Effector memory CD8-positive, alpha-beta T cell (primary cell): ENCODE results near the gene UCMA.

Experiments used
- ATAC-seq: fragments of 150-1000 bp; cut with Tn5 transposase; replicated peaks from 2 replicates; pipeline ENCODE4 v1.10.0; 2021; ENCODE audit warnings: mild to moderate bottlenecking, moderate library complexity
- DNase-seq, 3 experiments: peaks; one replicate each; pipeline ENCODE4 v3.0.0; 2021
- H3K27ac Mint-ChIP-seq, 2 donors: one replicate each; pipeline ENCODE4 v1.8.0; 2022; ENCODE audit warnings: mild to moderate bottlenecking in 2 of 2, mixed read lengths in 2 of 2, moderate library complexity in 2 of 2
- H3K27me3 Mint-ChIP-seq, 2 donors: one replicate each; pipeline ENCODE4 v1.8.0; 2022; ENCODE audit warnings: mixed read lengths in 2 of 2
- H3K36me3 Mint-ChIP-seq: one replicate; pipeline ENCODE4 v1.8.0; 2022; ENCODE audit warnings: mild to moderate bottlenecking, moderate library complexity, mixed read lengths; ENCODE audit not compliant: insufficient read depth
- H3K4me1 Mint-ChIP-seq, 2 donors: one replicate each; pipeline ENCODE4 v1.8.0; 2022; ENCODE audit warnings: low read depth in 2 of 2, mixed read lengths in 2 of 2
- H3K4me3 Mint-ChIP-seq, 2 donors: one replicate each; pipeline ENCODE4 v1.8.0; 2022; ENCODE audit warnings: mild to moderate bottlenecking in 2 of 2, mixed read lengths in 2 of 2, moderate library complexity in 2 of 2
- H3K9me3 Mint-ChIP-seq, 2 donors: one replicate each; pipeline ENCODE4 v1.8.0; 2022; ENCODE audit warnings: mixed read lengths in 2 of 2

Gene UCMA

GRCh38 chr10:13191362-13191761, 42.8 kb downstream of the UCMA start:
- Mint-ChIP-seq H3K27ac (no peak overlapping the region), H3K27me3 (no peaks in the 10 kb centered on the region), H3K4me1 (no peaks in the 10 kb centered on the region), H3K36me3 (no peaks in the 10 kb centered on the region), H3K4me3 (no peak overlapping the region), H3K9me3 (no peaks in the 10 kb centered on the region)
- DNase-seq = no peak
- no peak for ATAC-seq

GRCh38 chr10:13190816-13191215, 43.4 kb downstream of the UCMA start:
- Mint-ChIP-seq H3K27me3 (no peaks in the 10 kb centered on the region), H3K9me3 (no peaks in the 10 kb centered on the region), H3K4me3 (no peak overlapping the region), H3K4me1 (no peaks in the 10 kb centered on the region), H3K27ac (no peak overlapping the region), H3K36me3 (no peaks in the 10 kb centered on the region)
- ATAC-seq (no peak), DNase-seq (no peak)

DNA sequence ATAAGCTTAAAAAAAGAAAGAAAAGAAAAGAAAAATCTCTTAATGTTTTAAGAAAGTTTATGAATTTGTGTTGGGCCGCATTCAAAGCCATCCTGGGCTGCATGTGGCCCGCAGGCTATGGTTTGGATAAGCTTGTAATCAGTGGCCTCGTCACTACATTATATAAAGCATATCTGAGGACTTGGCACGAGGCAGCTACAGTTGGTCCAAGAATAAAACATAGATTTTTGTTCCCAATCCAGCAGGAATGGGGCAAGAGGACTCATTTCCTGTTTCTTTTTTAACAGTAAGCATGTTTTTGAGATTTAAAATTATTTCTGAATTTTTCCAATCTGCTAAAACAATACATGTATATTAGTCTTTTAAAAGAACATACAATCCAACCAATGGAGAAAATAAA, 44.2 kb downstream of the UCMA start:
- Mint-ChIP-seq H3K4me1 (no peaks in the 10 kb centered on the region), H3K4me3 (no peak overlapping the region), H3K27ac (no peak overlapping the region), H3K9me3 (no peaks in the 10 kb centered on the region), H3K27me3 (no peaks in the 10 kb centered on the region), H3K36me3 (no peaks in the 10 kb centered on the region)
- ATAC-seq (no peak), DNase-seq (no peak)

DNA sequence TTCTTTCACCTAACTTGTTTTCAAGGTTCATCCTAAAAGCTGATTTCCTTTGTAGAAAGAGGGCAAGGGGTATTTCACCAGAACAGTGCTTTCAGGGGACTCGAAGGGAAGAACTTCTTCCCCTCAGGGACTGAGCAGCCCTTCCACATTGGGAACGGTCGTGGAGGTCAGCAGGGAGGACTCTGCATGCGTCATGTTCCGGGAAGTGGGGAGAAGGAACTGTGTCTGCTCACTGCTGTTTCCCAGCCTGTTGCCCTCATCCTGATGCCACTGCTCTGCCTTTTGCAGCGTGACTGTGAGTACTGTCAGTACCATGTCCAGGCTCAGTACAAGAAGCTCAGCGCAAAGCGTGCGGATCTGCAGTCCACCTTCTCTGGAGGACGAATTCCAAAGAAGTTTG, 45.6 kb downstream of the UCMA start:
- Mint-ChIP-seq H3K27ac (no peak overlapping the region), H3K27me3 (no peaks in the 10 kb centered on the region), H3K9me3 (no peaks in the 10 kb centered on the region), H3K4me1 (no peaks in the 10 kb centered on the region), H3K36me3 (no peaks in the 10 kb centered on the region), H3K4me3 (no peak overlapping the region)
- ATAC-seq (no peak), DNase-seq (no peak)

DNA sequence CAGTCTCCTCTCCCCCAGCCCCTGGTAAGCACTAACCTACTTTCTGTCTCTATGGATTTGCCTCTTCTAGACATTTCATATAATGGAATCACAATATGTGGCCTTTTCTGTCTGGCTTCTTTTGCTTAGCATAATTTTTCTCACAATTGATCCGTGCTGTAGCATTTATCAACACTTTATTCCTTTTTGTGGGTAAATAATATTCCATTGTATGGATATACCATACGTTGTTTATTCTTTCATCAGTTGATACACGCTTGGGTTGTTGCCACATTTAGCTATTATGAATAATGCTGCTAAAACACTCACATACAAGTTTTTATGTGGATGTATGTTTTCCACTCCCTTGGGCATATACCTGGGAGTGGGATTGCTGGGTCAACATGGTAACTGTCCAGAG, 47.0 kb downstream of the UCMA start:
- DNase-seq (no peak), ATAC-seq (no peak)
- Mint-ChIP-seq H3K27me3 (no peaks in the 10 kb centered on the region), H3K36me3 (no peaks in the 10 kb centered on the region), H3K4me1 (no peaks in the 10 kb centered on the region), H3K4me3 (no peak overlapping the region), H3K27ac (no peak overlapping the region), H3K9me3 (no peaks in the 10 kb centered on the region)

- Mint-ChIP-seq H3K27ac (no peak overlapping the region), H3K27me3 (no peaks in the 10 kb centered on the region), H3K9me3 (no peaks in the 10 kb centered on the region), H3K36me3 (no peaks in the 10 kb centered on the region), H3K4me1 (no peaks in the 10 kb centered on the region), H3K4me3 (no peak overlapping the region)
- DNase-seq (no peak), ATAC-seq (no peak)
Observed at GRCh38 chr10:13184730-13185514, 49.3 kb downstream of the UCMA start.

- ATAC-seq (no peak), DNase-seq (no peak)
- H3K9me3 Mint-ChIP-seq = no peaks in the 10 kb centered on the region
- H3K4me1 Mint-ChIP-seq = no peaks in the 10 kb centered on the region
- H3K36me3 Mint-ChIP-seq = no peaks in the 10 kb centered on the region
- no peaks in the 10 kb centered on the region for H3K27me3 Mint-ChIP-seq
- no peak overlapping the region for H3K4me3 Mint-ChIP-seq
- H3K27ac Mint-ChIP-seq = no peak overlapping the region
Observed at GRCh38 chr10:13184276-13184675, 49.9 kb downstream of the UCMA start.

DNA sequence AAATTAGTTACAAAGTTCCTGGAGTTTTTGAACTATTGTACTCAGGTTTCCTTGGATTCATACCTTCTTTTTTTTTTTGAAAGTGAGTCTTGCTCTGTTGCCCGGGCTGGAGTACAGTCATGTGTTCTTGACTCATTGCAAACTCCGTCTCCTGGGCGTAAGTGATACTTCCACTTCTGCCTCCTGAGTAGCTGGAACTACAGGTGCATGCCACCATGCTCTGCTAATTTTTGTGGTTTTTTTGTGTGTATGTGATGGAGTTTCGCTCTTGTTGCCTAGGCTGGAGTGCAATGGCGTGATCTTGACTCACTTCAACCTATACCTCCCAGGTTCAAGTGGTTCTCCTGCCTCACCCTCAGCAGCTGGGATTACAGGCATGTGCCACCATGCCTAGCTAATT, 50.5 kb downstream of the UCMA start:
- no peak overlapping the region for H3K27ac Mint-ChIP-seq
- no peaks in the 10 kb centered on the region for H3K36me3 Mint-ChIP-seq
- H3K4me3 Mint-ChIP-seq = no peak overlapping the region
- no peak for ATAC-seq
- H3K4me1 Mint-ChIP-seq = no peaks in the 10 kb centered on the region
- H3K27me3 Mint-ChIP-seq = no peaks in the 10 kb centered on the region
- DNase-seq = no peak
- H3K9me3 Mint-ChIP-seq = no peaks in the 10 kb centered on the region

GRCh38 chr10:13182424-13182823, 51.8 kb downstream of the UCMA start:
- Mint-ChIP-seq H3K4me3 (no peak overlapping the region), H3K36me3 (no peaks in the 10 kb centered on the region), H3K4me1 (no peaks in the 10 kb centered on the region), H3K27me3 (no peaks in the 10 kb centered on the region), H3K9me3 (no peaks in the 10 kb centered on the region), H3K27ac (no peak overlapping the region)
- ATAC-seq (no peak), DNase-seq (no peak)

DNA sequence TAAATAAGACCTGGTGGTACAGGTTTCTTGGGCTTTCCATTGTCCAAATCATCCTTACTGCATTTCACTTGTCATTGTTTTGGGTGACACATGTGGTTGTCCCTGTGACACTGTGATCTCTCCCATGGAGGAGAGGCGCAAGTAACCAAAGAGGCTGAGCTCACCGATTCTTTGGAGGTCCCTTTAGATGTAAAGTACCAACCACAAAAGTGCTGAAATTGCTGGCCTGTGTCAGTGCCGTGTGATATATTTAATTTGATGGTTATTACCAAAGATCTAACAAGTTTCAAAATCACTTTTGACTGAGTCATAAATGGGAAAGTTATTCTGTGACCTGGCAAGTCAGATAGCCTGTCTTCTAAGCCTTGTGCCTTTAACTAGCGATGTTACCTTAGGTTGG, 53.4 kb downstream of the UCMA start:
- H3K4me3 Mint-ChIP-seq = no peak overlapping the region
- no peak for ATAC-seq
- H3K9me3 Mint-ChIP-seq = no peaks in the 10 kb centered on the region
- H3K27ac Mint-ChIP-seq = no peak overlapping the region
- H3K36me3 Mint-ChIP-seq = no peaks in the 10 kb centered on the region
- no peak for DNase-seq
- H3K4me1 Mint-ChIP-seq = no peaks in the 10 kb centered on the region
- no peaks in the 10 kb centered on the region for H3K27me3 Mint-ChIP-seq

- Mint-ChIP-seq H3K9me3 (no peaks in the 10 kb centered on the region), H3K4me1 (no peaks in the 10 kb centered on the region), H3K27ac (no peak overlapping the region), H3K4me3 (no peak overlapping the region), H3K36me3 (no peaks in the 10 kb centered on the region), H3K27me3 (no peaks in the 10 kb centered on the region)
- ATAC-seq (no peak), DNase-seq (no peak)
Observed at GRCh38 chr10:13173616-13174015, 60.6 kb downstream of the UCMA start.
